ENCODE results near the gene ANKRD50. TPM values are rescaled to one million over a fixed set of nuclear protein-coding genes. Genes with fewer than 3 reads are reported as not detected.

The ANKRD50 gene
- total RNA-seq, 3 donors from 2014 or later: 14.6 to 35.0 (median 19.3) TPM

DNA sequence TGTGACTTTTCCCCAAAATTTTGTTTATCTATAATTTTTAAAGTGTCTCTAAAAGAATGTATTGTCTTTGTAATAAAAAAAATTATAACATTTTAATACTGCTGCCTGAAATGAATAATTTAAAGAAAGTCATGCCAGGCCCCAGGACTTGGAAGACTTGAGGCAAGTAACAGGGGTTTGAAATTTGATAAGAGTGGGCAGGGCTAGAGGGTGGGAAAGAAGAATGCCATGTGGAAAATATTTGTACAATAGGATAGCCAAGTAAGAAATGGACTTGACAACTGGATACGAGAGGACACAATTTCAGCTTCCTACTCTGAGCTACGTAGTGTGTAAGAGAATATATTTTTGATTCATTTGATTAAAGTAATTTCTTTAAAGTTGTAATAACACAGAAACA lies 36.9 kb upstream of the ANKRD50 start:
- DNase-seq (ENCODE audit: low spot score in 2 of 2): no peak
- Histone ChIP-seq H3K4me3 (no peak overlapping the region), H3K9me3 (no peaks in the 10 kb centered on the region), H3K4me1 (no peaks in the 10 kb centered on the region), H3K27me3 (no peaks in the 10 kb centered on the region), H3K27ac (no peak overlapping the region), H3K36me3 (no peaks in the 10 kb centered on the region)
- no peak for TF ChIP-seq POLR2A (IDR thresholded peaks at IDR 0.05)
- TF ChIP-seq, protein P1, sequence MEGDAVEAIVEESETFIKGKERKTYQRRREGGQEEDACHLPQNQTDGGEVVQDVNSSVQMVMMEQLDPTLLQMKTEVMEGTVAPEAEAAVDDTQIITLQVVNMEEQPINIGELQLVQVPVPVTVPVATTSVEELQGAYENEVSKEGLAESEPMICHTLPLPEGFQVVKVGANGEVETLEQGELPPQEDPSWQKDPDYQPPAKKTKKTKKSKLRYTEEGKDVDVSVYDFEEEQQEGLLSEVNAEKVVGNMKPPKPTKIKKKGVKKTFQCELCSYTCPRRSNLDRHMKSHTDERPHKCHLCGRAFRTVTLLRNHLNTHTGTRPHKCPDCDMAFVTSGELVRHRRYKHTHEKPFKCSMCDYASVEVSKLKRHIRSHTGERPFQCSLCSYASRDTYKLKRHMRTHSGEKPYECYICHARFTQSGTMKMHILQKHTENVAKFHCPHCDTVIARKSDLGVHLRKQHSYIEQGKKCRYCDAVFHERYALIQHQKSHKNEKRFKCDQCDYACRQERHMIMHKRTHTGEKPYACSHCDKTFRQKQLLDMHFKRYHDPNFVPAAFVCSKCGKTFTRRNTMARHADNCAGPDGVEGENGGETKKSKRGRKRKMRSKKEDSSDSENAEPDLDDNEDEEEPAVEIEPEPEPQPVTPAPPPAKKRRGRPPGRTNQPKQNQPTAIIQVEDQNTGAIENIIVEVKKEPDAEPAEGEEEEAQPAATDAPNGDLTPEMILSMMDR (IDR thresholded peaks at IDR 0.05): no peak
- no peak for TF ChIP-seq POLR2AphosphoS5 (IDR thresholded peaks at IDR 0.05)
- intact Hi-C loops (cut with DNase I; ENCODE audit: low total_unique reads): no loop called here

- H3K27me3 ChIP-seq: no peaks in the 10 kb centered on the region
- no peaks in the 10 kb centered on the region for H3K36me3 ChIP-seq
- no peaks in the 10 kb centered on the region for H3K4me1 ChIP-seq
- intact Hi-C loops (cut with DNase I; ENCODE audit: low total_unique reads): no loop called here
- H3K4me3 ChIP-seq: no peak overlapping the region
- H3K27ac ChIP-seq: no peak overlapping the region
- no peak for DNase-seq (ENCODE audit: low spot score in 2 of 2)
- H3K9me3 ChIP-seq: no peaks in the 10 kb centered on the region
- TF ChIP-seq POLR2AphosphoS5 (IDR thresholded peaks at IDR 0.05) (no peak), POLR2A (IDR thresholded peaks at IDR 0.05) (no peak)
- TF ChIP-seq, protein P1 (IDR thresholded peaks at IDR 0.05): no peak
Measured at GRCh38 chr4:124748965-124749364, 36.4 kb upstream of the ANKRD50 start.

DNA sequence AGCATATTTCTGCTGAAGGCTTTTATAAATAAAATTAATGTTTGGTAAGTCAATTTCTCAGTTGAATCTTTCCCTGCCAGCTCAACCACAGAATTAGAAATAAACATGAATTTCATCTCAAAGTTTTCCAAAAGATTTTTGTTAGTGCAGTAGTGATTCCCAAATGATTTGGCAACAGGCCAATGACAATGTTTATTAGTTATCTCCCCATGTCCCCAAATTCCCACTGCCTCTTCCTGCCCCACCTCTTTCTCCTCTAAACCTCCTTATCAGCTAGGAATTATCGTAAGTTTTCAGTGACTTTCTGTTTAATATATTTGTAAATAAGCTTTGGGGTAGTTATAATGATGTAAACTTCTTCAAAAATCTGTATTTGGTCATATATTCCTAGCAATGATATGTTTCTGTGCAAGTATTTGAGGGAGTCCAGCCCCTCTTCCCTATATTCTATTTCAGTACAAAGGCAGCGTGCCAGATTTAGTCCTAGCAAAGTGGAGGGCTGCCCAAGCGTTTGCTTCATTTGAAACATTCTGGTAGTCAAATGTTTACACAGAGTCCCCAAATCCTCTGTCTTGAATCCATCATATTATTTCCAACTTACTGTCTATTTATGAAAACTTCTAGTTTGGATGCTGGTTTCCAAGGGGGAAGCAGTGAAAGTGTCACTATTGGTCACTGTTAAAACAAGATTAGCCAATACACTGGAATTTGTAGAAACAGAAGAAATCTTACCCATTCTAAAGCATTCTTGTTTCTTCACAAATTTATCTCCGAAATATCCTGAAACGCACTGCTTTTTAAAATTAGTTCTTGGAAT lies 33.7 kb upstream of the ANKRD50 start:
- peak overlapping the region in 1 of 2 donors; percentile 28 for H3K27ac ChIP-seq
- DNase-seq (ENCODE audit: low spot score in 2 of 2): no peak
- H3K27me3 ChIP-seq: no peaks in the 10 kb centered on the region
- no peaks in the 10 kb centered on the region for H3K4me1 ChIP-seq
- intact Hi-C loops (cut with DNase I; ENCODE audit: low total_unique reads): no loop called here
- peak overlapping the region in 1 of 3 donors; percentile 20 for H3K4me3 ChIP-seq
- H3K36me3 ChIP-seq: no peaks in the 10 kb centered on the region
- no peaks in the 10 kb centered on the region for H3K9me3 ChIP-seq
- TF ChIP-seq, protein P1 (IDR thresholded peaks at IDR 0.05): no peak
- TF ChIP-seq POLR2A (IDR thresholded peaks at IDR 0.05) (no peak), POLR2AphosphoS5 (IDR thresholded peaks at IDR 0.05) (no peak)

- no peak overlapping the region for H3K27ac ChIP-seq
- intact Hi-C loops (cut with DNase I; ENCODE audit: low total_unique reads): no loop called here
- no peaks in the 10 kb centered on the region for H3K9me3 ChIP-seq
- TF ChIP-seq POLR2A (IDR thresholded peaks at IDR 0.05): no peak
- TF ChIP-seq, protein P1 (IDR thresholded peaks at IDR 0.05): no peak
- TF ChIP-seq POLR2AphosphoS5 (IDR thresholded peaks at IDR 0.05): no peak
- no peaks in the 10 kb centered on the region for H3K36me3 ChIP-seq
- no peak for DNase-seq (ENCODE audit: low spot score in 2 of 2)
- no peak overlapping the region for H3K4me3 ChIP-seq
- H3K27me3 ChIP-seq: no peaks in the 10 kb centered on the region
- H3K4me1 ChIP-seq: no peaks in the 10 kb centered on the region
Measured at GRCh38 chr4:124743711-124744110, 31.2 kb upstream of the ANKRD50 start.

GRCh38 chr4:124740501-124740900 lies 28.0 kb upstream of the ANKRD50 start:
- H3K27me3 ChIP-seq: no peaks in the 10 kb centered on the region
- no peaks in the 10 kb centered on the region for H3K36me3 ChIP-seq
- intact Hi-C loops (cut with DNase I; ENCODE audit: low total_unique reads): no loop called here
- TF ChIP-seq, protein P1 (IDR thresholded peaks at IDR 0.05): no peak
- TF ChIP-seq POLR2AphosphoS5 (IDR thresholded peaks at IDR 0.05): no peak
- no peak for TF ChIP-seq POLR2A (IDR thresholded peaks at IDR 0.05)
- H3K27ac ChIP-seq: no peak overlapping the region
- no peak overlapping the region for H3K4me3 ChIP-seq
- no peaks in the 10 kb centered on the region for H3K9me3 ChIP-seq
- no peak for DNase-seq (ENCODE audit: low spot score in 2 of 2)
- no peaks in the 10 kb centered on the region for H3K4me1 ChIP-seq
